SK-N-SH treated with all-trans-retinoic acid at 6 μM for 48 hours (cell line): ENCODE measurements around the gene DIAPH3.

Source experiments
- ARNTL ChIP-seq: fragments of 450-650 bp; formaldehyde crosslinking; IDR thresholded peaks from 2 replicates; pipeline ENCODE4 v1.5.0; 2020; ENCODE audit warnings: low read depth, mild to moderate bottlenecking, moderate library complexity, borderline replicate concordance
- BACH2 ChIP-seq: fragments of 250-450 bp; sonication (Bioruptor Pico); IDR thresholded peaks from 2 replicates; pipeline ENCODE4 v1.9.0; 2021; ENCODE audit warnings: mild to moderate bottlenecking, borderline replicate concordance
- CREB5 ChIP-seq: fragments of 250-450 bp; sonication (Bioruptor Pico); IDR thresholded peaks from 2 replicates; pipeline ENCODE4 v1.5.1; 2020; ENCODE audit warnings: low read depth, mild to moderate bottlenecking, moderate library complexity
- CSDC2 ChIP-seq: fragments of 250-450 bp; sonication (Bioruptor Pico); IDR thresholded peaks from 2 replicates; pipeline ENCODE4 v1.5.0; 2020; ENCODE audit warnings: mild to moderate bottlenecking, moderate library complexity
- ESRRG ChIP-seq: fragments of 250-450 bp; sonication (Bioruptor Pico); IDR thresholded peaks from 2 replicates; pipeline ENCODE4 v1.6.1; 2021; ENCODE audit warnings: mild to moderate bottlenecking
- GLIS3 ChIP-seq: fragments of 250-450 bp; sonication (Bioruptor Pico); IDR thresholded peaks from 2 replicates; pipeline ENCODE4 v1.5.0; 2020; ENCODE audit warnings: mild to moderate bottlenecking, moderate library complexity
- ISL1 ChIP-seq: fragments of 250-450 bp; sonication (Bioruptor Pico); IDR thresholded peaks from 2 replicates; pipeline ENCODE4 v2.1.2; 2022; ENCODE audit warnings: mild to moderate bottlenecking, moderate library complexity
- PATZ1 ChIP-seq: fragments of 250-450 bp; sonication (Bioruptor Pico); IDR thresholded peaks from 2 replicates; pipeline ENCODE4 v1.8.0; 2020; ENCODE audit warnings: mild to moderate bottlenecking, moderate library complexity, borderline replicate concordance
- POU6F1 ChIP-seq: fragments of 250-450 bp; sonication (Bioruptor Pico); IDR thresholded peaks from 2 replicates; pipeline ENCODE4 v1.8.0; 2021; ENCODE audit warnings: low read depth, mild to moderate bottlenecking, moderate library complexity, borderline replicate concordance
- RARB ChIP-seq: fragments of 250-450 bp; sonication (Bioruptor Pico); IDR thresholded peaks from 2 replicates; pipeline ENCODE4 v1.8.0; 2021; ENCODE audit warnings: mild to moderate bottlenecking, moderate library complexity
- ZFP3 ChIP-seq: fragments of 250-450 bp; sonication (Bioruptor Pico); IDR thresholded peaks from 2 replicates; pipeline ENCODE4 v1.5.0; 2020; ENCODE audit warnings: mild to moderate bottlenecking, moderate library complexity
- ZFP30 ChIP-seq: fragments of 450-650 bp; formaldehyde crosslinking; IDR thresholded peaks from 2 replicates; pipeline ENCODE4 v1.5.0; 2022; ENCODE audit warnings: mild to moderate bottlenecking, moderate library complexity
- ZNF70 ChIP-seq: fragments of 450-650 bp; formaldehyde crosslinking; IDR thresholded peaks from 2 replicates; pipeline ENCODE4 v1.5.0; 2020; ENCODE audit warnings: mild to moderate bottlenecking, moderate library complexity
- ZNF8 ChIP-seq: fragments of 450-650 bp; formaldehyde crosslinking; IDR thresholded peaks from 2 replicates; pipeline ENCODE4 v1.5.0; 2020; ENCODE audit warnings: mild to moderate bottlenecking, moderate library complexity

GRCh38 chr13:59839186-59839585 lies 324.5 kb downstream of the DIAPH3 start:
- TF ChIP-seq CREB5 (CRISPR knock-in tag) (no peak), ARNTL (CRISPR knock-in tag) (no peak), RARB (no peak), ZFP3 (CRISPR knock-in tag) (no peak), CSDC2 (no peak), GLIS3 (CRISPR knock-in tag) (no peak), ZFP30 (no peak), BACH2 (CRISPR knock-in tag) (no peak), ZNF70 (no peak), POU6F1 (no peak), ZNF8 (no peak), ESRRG (CRISPR knock-in tag) (no peak), ISL1 (CRISPR knock-in tag) (no peak), PATZ1 (CRISPR knock-in tag) (no peak)
